Measurements from ENCODE around the gene ARID2. TPM values are rescaled to one million over a fixed set of nuclear protein-coding genes. Genes with fewer than 3 reads are reported as not detected.

Gene ARID2
- total and polyA plus RNA-seq, 9 of the 15 experiments (the other 6 are each of a cell fraction or from before 2014, with no cell fraction given): 13.4 to 41.6 (median 29.4) TPM

DNA sequence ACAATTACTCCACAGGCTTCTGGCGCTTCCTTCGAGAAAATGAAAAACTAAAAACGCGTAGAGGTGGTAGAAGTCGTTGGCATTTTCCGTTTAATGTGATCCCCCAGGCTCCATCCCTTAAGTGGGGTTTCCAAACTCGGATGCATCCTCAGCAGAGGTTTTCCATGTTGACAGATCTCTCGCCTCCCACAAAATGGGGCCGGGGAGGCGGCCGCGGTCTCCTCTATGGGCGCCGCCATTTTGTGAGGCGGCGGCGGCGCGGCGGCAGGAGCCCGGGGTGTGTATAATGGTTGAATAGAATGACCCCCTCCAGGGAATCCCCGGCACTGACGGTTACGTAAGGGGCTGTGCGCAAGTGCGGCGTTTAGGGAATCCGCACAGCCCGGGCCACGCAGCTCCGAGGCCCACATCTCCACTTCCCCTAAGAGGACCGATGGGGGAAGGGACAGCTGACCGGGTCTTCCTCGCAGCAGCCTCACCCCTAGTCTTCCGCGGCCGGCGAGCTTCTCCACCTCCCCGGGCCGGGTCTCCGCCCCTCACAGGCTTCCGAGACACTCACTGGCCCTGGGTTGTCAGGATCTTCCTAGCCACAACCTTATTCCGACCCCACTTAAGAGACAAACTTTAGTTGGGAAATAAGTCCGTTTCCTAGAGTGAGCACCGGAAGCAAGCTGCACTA lies 2.1 kb upstream of the ARID2 start (continued):
- TF ChIP-seq XRCC4 (IDR thresholded peaks at IDR 0.05; ENCODE audit: extremely low read depth, insufficient read depth, insufficient read length) (no peak), BRCA1 (IDR thresholded peaks at IDR 0.05) (no peak), BRCA1 (CRISPR knock-in tag; IDR thresholded peaks at IDR 0.05) (no peak), SMARCB1 (IDR thresholded peaks at IDR 0.05; ENCODE audit: insufficient read length, low read depth) (no peak), MXI1 (IDR thresholded peaks at IDR 0.05; ENCODE audit: low read depth, low read length) (peak; percentile 85), GTF2A2 (tag; IDR thresholded peaks at IDR 0.05) (no peak), SP1 (CRISPR knock-in tag; IDR thresholded peaks at IDR 0.05) (peak; percentile 88), ARID2 (IDR thresholded peaks at IDR 0.05) (no peak), NCOA1 (IDR thresholded peaks at IDR 0.05; ENCODE audit: low read depth) (peak; percentile 63; the same call in 1 of the 2 replicates), ZNF224 (CRISPR knock-in tag; IDR thresholded peaks at IDR 0.05) (no peak), CREM (IDR thresholded peaks at IDR 0.05; ENCODE audit: low read depth) (peak; percentile 91), PHB (CRISPR knock-in tag; IDR thresholded peaks at IDR 0.05) (no peak), MYNN (IDR thresholded peaks at IDR 0.05) (peak; percentile 75), MYNN (CRISPR knock-in tag; IDR thresholded peaks at IDR 0.05) (no peak), SREBF2 (CRISPR knock-in tag; IDR thresholded peaks at IDR 0.05) (no peak), RBM14 (IDR thresholded peaks at IDR 0.05; ENCODE audit: borderline replicate concordance, insufficient read depth, low read depth, low read length) (no peak), ZNF316 (IDR thresholded peaks at IDR 0.05) (no peak), EZH2 (IDR thresholded peaks at IDR 0.05; ENCODE audit: borderline replicate concordance, low read depth, low read length) (no peak)
- TF ChIP-seq, protein P1, sequence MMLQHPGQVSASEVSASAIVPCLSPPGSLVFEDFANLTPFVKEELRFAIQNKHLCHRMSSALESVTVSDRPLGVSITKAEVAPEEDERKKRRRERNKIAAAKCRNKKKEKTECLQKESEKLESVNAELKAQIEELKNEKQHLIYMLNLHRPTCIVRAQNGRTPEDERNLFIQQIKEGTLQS (IDR thresholded peaks at IDR 0.05): no peak
- TF ChIP-seq, protein P1 (CRISPR knock-in tag; conservative IDR thresholded peaks at IDR 0.05): no peak
- TF ChIP-seq, protein P2, sequence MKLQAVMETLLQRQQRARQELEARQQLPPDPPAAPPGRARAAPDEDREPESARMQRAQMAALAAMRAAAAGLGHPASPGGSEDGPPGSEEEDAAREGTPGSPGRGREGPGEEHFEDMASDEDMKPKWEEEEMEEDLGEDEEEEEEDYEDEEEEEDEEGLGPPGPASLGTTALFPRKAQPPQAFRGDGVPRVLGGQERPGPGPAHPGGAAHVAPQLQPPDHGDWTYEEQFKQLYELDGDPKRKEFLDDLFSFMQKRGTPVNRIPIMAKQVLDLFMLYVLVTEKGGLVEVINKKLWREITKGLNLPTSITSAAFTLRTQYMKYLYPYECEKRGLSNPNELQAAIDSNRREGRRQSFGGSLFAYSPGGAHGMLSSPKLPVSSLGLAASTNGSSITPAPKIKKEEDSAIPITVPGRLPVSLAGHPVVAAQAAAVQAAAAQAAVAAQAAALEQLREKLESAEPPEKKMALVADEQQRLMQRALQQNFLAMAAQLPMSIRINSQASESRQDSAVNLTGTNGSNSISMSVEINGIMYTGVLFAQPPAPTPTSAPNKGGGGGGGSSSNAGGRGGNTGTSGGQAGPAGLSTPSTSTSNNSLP (IDR thresholded peaks at IDR 0.05; ENCODE audit: borderline replicate concordance, low read depth, low read length): peak; percentile 77; the same call in 1 of the 2 replicates
- TF ChIP-seq, protein P3, sequence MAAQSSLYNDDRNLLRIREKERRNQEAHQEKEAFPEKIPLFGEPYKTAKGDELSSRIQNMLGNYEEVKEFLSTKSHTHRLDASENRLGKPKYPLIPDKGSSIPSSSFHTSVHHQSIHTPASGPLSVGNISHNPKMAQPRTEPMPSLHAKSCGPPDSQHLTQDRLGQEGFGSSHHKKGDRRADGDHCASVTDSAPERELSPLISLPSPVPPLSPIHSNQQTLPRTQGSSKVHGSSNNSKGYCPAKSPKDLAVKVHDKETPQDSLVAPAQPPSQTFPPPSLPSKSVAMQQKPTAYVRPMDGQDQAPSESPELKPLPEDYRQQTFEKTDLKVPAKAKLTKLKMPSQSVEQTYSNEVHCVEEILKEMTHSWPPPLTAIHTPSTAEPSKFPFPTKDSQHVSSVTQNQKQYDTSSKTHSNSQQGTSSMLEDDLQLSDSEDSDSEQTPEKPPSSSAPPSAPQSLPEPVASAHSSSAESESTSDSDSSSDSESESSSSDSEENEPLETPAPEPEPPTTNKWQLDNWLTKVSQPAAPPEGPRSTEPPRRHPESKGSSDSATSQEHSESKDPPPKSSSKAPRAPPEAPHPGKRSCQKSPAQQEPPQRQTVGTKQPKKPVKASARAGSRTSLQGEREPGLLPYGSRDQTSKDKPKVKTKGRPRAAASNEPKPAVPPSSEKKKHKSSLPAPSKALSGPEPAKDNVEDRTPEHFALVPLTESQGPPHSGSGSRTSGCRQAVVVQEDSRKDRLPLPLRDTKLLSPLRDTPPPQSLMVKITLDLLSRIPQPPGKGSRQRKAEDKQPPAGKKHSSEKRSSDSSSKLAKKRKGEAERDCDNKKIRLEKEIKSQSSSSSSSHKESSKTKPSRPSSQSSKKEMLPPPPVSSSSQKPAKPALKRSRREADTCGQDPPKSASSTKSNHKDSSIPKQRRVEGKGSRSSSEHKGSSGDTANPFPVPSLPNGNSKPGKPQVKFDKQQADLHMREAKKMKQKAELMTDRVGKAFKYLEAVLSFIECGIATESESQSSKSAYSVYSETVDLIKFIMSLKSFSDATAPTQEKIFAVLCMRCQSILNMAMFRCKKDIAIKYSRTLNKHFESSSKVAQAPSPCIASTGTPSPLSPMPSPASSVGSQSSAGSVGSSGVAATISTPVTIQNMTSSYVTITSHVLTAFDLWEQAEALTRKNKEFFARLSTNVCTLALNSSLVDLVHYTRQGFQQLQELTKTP (IDR thresholded peaks at IDR 0.05; ENCODE audit: low read depth in 1 of 2, partially characterized antibody in 2 of 2): peak in 1 of 2 experiments; percentile 15
